Femur (tissue), 1 donor: Measurements from ENCODE around the gene ANKS4B.
"Not testable (repeated sequence)": the region's sequence is repeated elsewhere in the genome, so short reads cannot be mapped to it uniquely, and the experiment has no call there.

ENCODE experiments used
- DNase-seq: peaks from one replicate; pipeline ENCODE4 v3.0.0-alpha.2; 2017

ANKS4B gene, protein sequence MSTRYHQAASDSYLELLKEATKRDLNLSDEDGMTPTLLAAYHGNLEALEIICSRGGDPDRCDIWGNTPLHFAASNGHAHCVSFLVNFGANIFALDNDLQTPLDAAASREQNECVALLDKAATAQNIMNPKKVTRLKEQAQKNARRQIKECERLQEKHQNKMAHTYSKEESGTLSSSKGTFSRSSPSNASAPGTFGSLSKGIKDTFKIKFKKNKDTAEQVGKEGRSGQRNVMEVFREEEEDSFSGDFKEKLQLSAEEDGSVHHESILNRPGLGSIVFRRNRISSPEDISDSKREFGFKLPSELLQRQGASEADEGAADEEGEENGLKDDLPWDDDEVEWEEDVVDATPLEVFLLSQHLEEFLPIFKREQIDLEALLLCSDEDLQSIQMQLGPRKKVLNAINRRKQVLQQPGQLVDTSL

GRCh38 chr16:21233521-21234150, at the start of gene ANKS4B:
Gene ANKS4B, plus strand, starts transcription at chr16:21233699. Its CDS starts 39 bp downstream, at chr16:21233738.
- DNase-seq, result no peak

GRCh38 chr16:21183995-21184394, 49.5 kb upstream of the ANKS4B start:
- no peak for DNase-seq

- no peak for DNase-seq
Measured at GRCh38 chr16:21184834-21185233, 48.7 kb upstream of the ANKS4B start.

DNA sequence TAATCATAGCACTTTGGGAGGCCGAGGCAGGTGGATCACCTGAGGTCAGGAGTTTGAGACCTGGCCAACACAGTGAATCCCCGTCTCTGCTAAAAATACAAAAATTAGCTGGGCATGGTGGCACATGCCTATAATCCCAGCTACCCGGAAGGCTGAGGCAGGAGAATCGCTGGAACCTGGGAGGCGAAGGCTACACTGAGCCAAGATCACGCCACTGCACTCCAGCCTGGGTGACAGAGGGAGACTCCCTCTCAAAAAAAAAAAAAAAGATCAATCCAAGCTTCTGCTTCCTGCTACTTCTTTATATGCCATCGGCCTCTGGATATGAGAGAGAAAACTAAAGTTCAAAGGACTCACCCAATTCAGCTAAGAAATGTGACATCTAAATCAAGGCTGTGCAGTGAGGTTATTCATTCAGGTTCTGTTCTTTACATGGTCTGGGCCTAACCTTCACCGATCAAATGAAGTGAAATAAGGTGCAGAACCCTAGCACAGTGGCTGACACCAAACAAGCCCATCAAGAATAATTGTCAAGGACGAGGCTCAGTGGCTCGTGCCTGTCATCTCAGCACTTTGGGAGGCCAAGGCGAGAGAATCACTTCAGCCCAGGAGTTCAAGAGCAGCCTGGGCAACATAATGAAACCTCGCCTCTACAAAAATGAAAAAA, 47.7 kb upstream of the ANKS4B start:
- DNase-seq, result no peak

- no peak for DNase-seq
Measured at GRCh38 chr16:21186326-21186691, 47.2 kb upstream of the ANKS4B start.

DNA sequence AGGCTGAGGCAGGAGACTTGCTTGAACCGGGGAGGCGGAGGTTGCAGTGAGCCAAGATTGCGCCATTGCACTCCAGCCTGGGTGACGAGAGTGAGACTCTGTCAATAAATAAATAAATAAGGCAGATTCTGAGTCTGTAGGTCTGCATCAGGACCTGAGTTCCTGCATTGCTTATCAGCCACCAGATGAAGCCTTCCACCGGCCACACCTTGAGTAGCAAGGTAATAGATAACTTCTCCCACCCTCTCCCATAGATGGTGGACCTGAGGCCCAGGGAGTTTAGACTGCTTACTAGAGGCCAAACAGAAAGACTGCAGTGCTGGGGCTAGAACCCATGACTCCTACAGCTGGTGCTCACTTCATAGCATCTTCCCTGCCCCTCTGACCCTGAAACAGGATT, 44.2 kb upstream of the ANKS4B start:
- DNase-seq, result no peak

- no peak for DNase-seq
Measured at GRCh38 chr16:21190013-21190412, 43.5 kb upstream of the ANKS4B start.

- DNase-seq, result no peak
Measured at GRCh38 chr16:21190599-21190998, 42.9 kb upstream of the ANKS4B start.

GRCh38 chr16:21192991-21193390, 40.5 kb upstream of the ANKS4B start:
- no peak for DNase-seq

- peak; percentile 25 for DNase-seq
Measured at GRCh38 chr16:21194771-21195301, 38.7 kb upstream of the ANKS4B start.

DNA sequence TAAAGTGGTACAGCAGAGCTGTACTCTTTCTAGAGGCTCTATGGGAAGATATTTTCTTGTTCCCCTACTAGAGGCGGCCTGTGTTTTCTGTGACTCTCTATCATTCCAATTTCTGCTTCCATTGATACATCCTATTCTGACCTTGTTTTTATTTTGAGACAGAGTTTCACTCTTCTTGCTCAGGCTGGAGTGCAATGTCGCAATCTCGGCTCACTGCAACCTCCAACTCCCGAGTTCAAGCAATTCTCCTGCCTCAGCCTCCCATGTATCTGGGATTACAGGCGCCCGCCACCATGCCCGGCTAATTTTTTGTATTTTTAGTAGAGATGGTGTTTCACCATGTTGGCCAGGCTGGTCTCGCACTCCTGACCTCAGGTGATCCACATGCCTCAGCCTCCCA, 38.2 kb upstream of the ANKS4B start:
- not testable (repeated sequence) for DNase-seq

- no peak for DNase-seq
Measured at GRCh38 chr16:21197112-21197511, 36.4 kb upstream of the ANKS4B start.

DNA sequence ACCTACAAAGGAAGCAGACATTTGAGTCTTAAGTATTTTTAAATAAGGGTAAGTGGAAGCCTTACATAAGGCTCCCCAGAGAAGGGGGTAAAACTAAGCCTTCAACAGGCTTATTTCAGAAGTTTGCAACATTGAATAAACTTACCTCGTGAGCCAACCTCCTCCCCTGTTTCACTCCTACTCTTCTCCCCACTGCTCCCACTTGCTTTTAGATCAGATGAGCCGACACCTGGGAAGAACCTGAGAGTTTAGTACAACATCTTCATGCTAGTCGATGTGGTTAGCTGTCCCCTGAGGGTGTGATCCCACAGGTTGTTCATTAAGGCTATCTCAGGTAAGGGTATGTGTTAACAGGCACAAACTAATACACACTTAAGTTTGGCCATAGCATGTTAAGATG, 35.9 kb upstream of the ANKS4B start:
- DNase-seq, result no peak

- DNase-seq, result no peak
Measured at GRCh38 chr16:21199607-21200218, 33.8 kb upstream of the ANKS4B start.

DNA sequence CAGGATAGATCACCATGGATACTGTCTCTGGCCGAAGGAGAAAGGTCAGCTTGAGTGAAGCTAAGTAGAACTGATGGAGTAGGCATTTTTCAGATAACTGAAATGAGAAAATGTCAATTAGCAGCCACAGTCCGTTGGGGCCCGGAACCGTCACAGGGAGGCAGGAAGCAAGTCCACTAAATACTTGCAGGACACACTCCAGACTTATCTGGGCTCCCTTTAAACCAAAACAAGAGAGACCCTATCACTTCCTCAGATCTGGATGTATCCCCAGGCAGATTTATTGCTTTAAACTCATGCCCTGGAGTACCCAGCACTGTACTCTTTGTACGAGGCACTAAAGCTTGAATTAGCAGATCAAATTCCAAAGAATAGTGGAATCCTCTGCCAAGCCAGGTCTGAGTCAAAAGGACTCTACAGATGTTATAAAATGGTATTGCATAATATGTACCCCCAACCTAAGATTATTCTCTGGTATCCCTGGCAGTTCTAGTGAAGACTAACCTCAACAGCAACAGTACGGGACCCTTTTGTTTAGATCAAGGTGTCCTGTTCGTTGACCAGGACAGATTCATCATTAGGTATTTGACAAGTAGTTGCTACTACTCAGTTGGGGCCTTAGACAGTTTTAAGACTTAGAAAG, 30.2 kb upstream of the ANKS4B start:
- DNase-seq, result no peak

GRCh38 chr16:21205303-21205702, 28.2 kb upstream of the ANKS4B start:
- no peak for DNase-seq

DNA sequence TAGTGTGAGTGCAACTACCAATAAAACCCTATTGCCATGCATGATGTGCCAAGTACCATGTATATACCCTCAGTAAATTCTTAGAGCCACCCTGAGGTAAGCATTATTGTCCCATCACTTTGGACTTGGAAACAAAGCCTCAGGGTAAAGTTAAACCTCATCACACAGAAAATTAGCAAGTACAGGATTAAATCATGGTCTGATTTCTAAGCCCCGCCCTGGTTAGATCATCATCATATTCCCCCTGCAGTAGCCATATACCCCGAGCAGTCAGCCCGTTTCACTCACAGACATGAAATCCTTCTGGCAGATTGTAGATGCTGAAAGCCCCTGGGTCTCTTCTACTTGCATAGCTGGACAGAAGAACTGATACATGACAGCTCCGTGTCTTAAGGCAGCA, 26.9 kb upstream of the ANKS4B start:
- no peak for DNase-seq

- no peak for DNase-seq
Measured at GRCh38 chr16:21208446-21209230, 24.9 kb upstream of the ANKS4B start.

DNA sequence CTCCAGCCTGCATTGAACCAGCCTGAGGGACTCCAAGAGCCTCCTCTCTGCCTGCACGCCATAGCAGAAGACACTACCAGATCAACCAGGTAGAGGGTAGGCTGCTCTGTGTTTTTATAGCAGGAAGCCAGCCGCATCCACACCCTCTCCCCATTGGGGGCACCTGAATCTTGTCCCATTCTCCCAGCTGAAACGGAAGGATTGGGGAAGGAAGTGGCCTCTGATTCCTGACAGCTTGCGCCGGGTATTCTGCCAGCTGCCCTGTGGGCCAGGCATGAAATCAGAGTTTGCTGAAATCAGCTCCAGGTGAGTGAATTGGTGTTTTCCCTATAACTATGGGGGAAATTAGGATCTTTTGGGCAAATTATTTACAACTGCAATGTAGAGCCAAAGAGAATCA, 22.0 kb upstream of the ANKS4B start, which contains the start of gene ZP2:
TSS of gene ZP2 (minus strand) at position 89 of the 400 bp plus-strand sequence. CDS start at position 62, 27 bp downstream.
- DNase-seq, result no peak

GRCh38 chr16:21214086-21214485, 19.4 kb upstream of the ANKS4B start:
- no peak for DNase-seq

- no peak for DNase-seq
Measured at GRCh38 chr16:21217121-21217520, 16.4 kb upstream of the ANKS4B start.

- DNase-seq, result no peak
Measured at GRCh38 chr16:21218153-21218552, 15.3 kb upstream of the ANKS4B start.
